A549 (cell line): ENCODE measurements around the gene NDNF. TPM values are rescaled to one million over a fixed set of nuclear protein-coding genes. Genes with fewer than 3 reads are reported as not detected.
A peak's percentile ranks its signal among the peaks of the same experiment; 100 is the strongest.

ENCODE experiments used
- ATAC-seq, 2 experiments: fragments of 200-7000 bp in 1 of 2; fragments of >200 bp in 1 of 2; cut with Nextera tagmentation in 1 of 2; cut with Tn5 transposase in 1 of 2; 3 replicates each; pipeline versions ENCODE4 v1.8.0 to v1.9.1; 2018 to 2020; ENCODE audit warnings: mild to moderate bottlenecking in 1 of 2, moderate library complexity in 1 of 2
- CTCF ChIA-PET: fragments of 300-600 bp; sonication (Branson Sonifier 250); formaldehyde crosslinking; extraction: SDS; loops from one replicate; lab custom pipeline; 2021; ENCODE audit warnings: antibody characterized with exemption, inconsistent platforms; lab: Yijun Ruan, JAX
- POLR2A ChIA-PET: fragments of 350-600 bp; formaldehyde crosslinking; extraction: SDS; loops from one replicate; lab custom pipeline; 2021; ENCODE audit warnings: antibody characterized with exemption, inconsistent platforms; lab: Yijun Ruan, JAX
- DNase-seq, 2 experiments: peaks; one replicate each; pipeline versions ENCODE4 v3.0.0 to v3.0.0-alpha.2; 2011 to 2016; ENCODE audit warnings: low read depth in 1 of 2, low spot score in 1 of 2
- FAIRE-seq: peaks from 2 replicates; lab custom pipeline; 2011; peaks lifted over from hg19 to GRCh38; lab: Jason Lieb, UNC
- H3K27ac ChIP-seq, 2 experiments: fragments of >200 bp; sonication (Bioruptor Twin); formaldehyde crosslinking; 3 replicates each; pipeline ENCODE4 v1.5.1; 2016 to 2017
- H3K4me1 ChIP-seq: fragments of >200 bp; sonication (Bioruptor Twin); formaldehyde crosslinking; 3 replicates; pipeline ENCODE4 v1.6.1; 2016
- H3K4me2 ChIP-seq: fragments of >200 bp; sonication (Bioruptor Twin); formaldehyde crosslinking; 3 replicates; pipeline ENCODE4 v1.6.1; 2016
- H3K4me3 ChIP-seq: fragments of >200 bp; sonication (Bioruptor Twin); formaldehyde crosslinking; 3 replicates; pipeline ENCODE4 v1.5.1; 2016
- H3K9me3 ChIP-seq: fragments of >200 bp; sonication (Bioruptor Twin); formaldehyde crosslinking; 3 replicates; pipeline ENCODE4 v1.6.1; 2016
- CBX8 ChIP-seq: fragments of 200-600 bp; sonication (generic); IDR thresholded peaks from 2 replicates; pipeline ENCODE4 v1.6.1; 2016
- CHD4 ChIP-seq: fragments of 200-600 bp; sonication (generic); IDR thresholded peaks from 2 replicates; pipeline ENCODE4 v1.6.1; 2016; ENCODE audit warnings: antibody characterized with exemption, mild to moderate bottlenecking, borderline replicate concordance
- EHF ChIP-seq: fragments of 250-450 bp; sonication (Bioruptor Pico); IDR thresholded peaks from 2 replicates; pipeline ENCODE4 v1.5.0; 2020; ENCODE audit warnings: mild to moderate bottlenecking
- EHMT2 ChIP-seq: fragments of 200-600 bp; sonication (generic); IDR thresholded peaks from 2 replicates; pipeline ENCODE4 v1.6.1; 2016; ENCODE audit warnings: antibody characterized with exemption, low read depth, mild to moderate bottlenecking, moderate library complexity
- GATA3 ChIP-seq: IDR thresholded peaks from 2 replicates; pipeline ENCODE4 v1.6.1; 2012; ENCODE audit warnings: borderline replicate concordance
- HDAC2 ChIP-seq: fragments of 200-600 bp; sonication (generic); IDR thresholded peaks from 2 replicates; pipeline ENCODE4 v1.6.1; 2016
- HEYL ChIP-seq: fragments of 250-450 bp; sonication (Bioruptor Pico); IDR thresholded peaks from 2 replicates; pipeline ENCODE4 v1.8.0; 2021; ENCODE audit warnings: mild to moderate bottlenecking, moderate library complexity
- HOXA7 ChIP-seq: fragments of 250-450 bp; sonication (Bioruptor Pico); IDR thresholded peaks from 2 replicates; pipeline ENCODE4 v1.5.0; 2020; ENCODE audit warnings: mild to moderate bottlenecking, moderate library complexity
- HOXB5 ChIP-seq: fragments of 250-450 bp; sonication (Bioruptor Pico); IDR thresholded peaks from 2 replicates; pipeline ENCODE4 v1.5.0; 2020; ENCODE audit warnings: mild to moderate bottlenecking, moderate library complexity
- KDM1A ChIP-seq: fragments of 200-600 bp; sonication (generic); IDR thresholded peaks from 2 replicates; pipeline ENCODE4 v1.6.1; 2016; ENCODE audit warnings: low read depth, mild to moderate bottlenecking
- MAFK ChIP-seq: fragments of 450-650 bp; IDR thresholded peaks from 2 replicates; pipeline ENCODE4 v1.6.1; 2014; ENCODE audit not compliant: partially characterized antibody
- PHF8 ChIP-seq: fragments of 200-600 bp; sonication (generic); IDR thresholded peaks from 2 replicates; pipeline ENCODE4 v1.6.1; 2016; ENCODE audit warnings: low read depth, mild to moderate bottlenecking, antibody characterized with exemption, moderate library complexity, borderline replicate concordance
- POLR2A ChIP-seq: IDR thresholded peaks from 2 replicates; pipeline ENCODE4 v1.6.1; 2012; ENCODE audit warnings: mild to moderate bottlenecking, low read length
- RCOR1 ChIP-seq: fragments of 150-350 bp; IDR thresholded peaks from 2 replicates; pipeline ENCODE4 v1.6.1; 2014; ENCODE audit warnings: antibody characterized with exemption, low read length, low read depth
- RFX5 ChIP-seq: fragments of 450-650 bp; IDR thresholded peaks from 2 replicates; pipeline ENCODE4 v1.7.1; 2014; ENCODE audit warnings: antibody characterized with exemption, mild to moderate bottlenecking, moderate library complexity
- RNF2 ChIP-seq: fragments of 200-600 bp; sonication (generic); IDR thresholded peaks from 2 replicates; pipeline ENCODE4 v1.6.1; 2016; ENCODE audit warnings: low read depth, mild to moderate bottlenecking, antibody characterized with exemption, moderate library complexity, borderline replicate concordance
- SREBF2 ChIP-seq: fragments of 450-650 bp; IDR thresholded peaks from 2 replicates; pipeline ENCODE4 v1.6.1; 2014; ENCODE audit warnings: mild to moderate bottlenecking, moderate library complexity
- TP53 ChIP-seq: fragments of 250-450 bp; sonication (Bioruptor Pico); IDR thresholded peaks from 2 replicates; pipeline ENCODE4 v1.5.0; 2021; ENCODE audit warnings: mild to moderate bottlenecking, moderate library complexity
- ZFP36 ChIP-seq: fragments of 450-650 bp; IDR thresholded peaks from 2 replicates; pipeline ENCODE4 v1.6.1; 2014; ENCODE audit warnings: borderline replicate concordance; ENCODE audit not compliant: partially characterized antibody
- ZSCAN20 ChIP-seq: fragments of 250-450 bp; sonication (Bioruptor Pico); IDR thresholded peaks from 2 replicates; pipeline ENCODE4 v1.8.0; 2022; ENCODE audit warnings: mild to moderate bottlenecking, moderate library complexity
- WGBS: methylation state at CpG from one replicate; pipeline ENCODE4 v1.1.6; 2017; ENCODE audit errors: missing lambda C conversion rate; 5-methylcytosine and 5-hydroxymethylcytosine counted together
- polyA minus RNA-seq: library from RNA; depleted of rRNA, polyadenylated mRNA; stranded (reverse); fragments of >200 nt; gene quantifications from 2 replicates; pipeline ENCODE4 v1.2.3, GENCODE V29; 2011; rRNA and poly(A)+ RNA removed
- polyA plus RNA-seq, 4 experiments: library from polyadenylated mRNA; depleted of rRNA in 3 of 4; stranded (reverse); fragments of >200 nt; fragmentation: RNase III in 1 of 4; extraction: RNeasy Plus Mini Kit Qiagen cat#74134 plus additional on column Dnase treatment in 1 of 4; gene quantifications; 2 replicates in 3 of 4; 3 replicates in 1 of 4; pipeline ENCODE4 v1.2.3, GENCODE V29; 2011 to 2017
- TF ChIP-seq, protein P1 (sequence below): IDR thresholded peaks from 2 replicates; pipeline ENCODE4 v1.6.1; 2012; ENCODE audit warnings: low read depth, borderline replicate concordance
- TF ChIP-seq, protein P2 (sequence below): IDR thresholded peaks from 2 replicates; pipeline ENCODE4 v1.6.1; 2012
- TF ChIP-seq, protein P3 (sequence below): fragments of >200 bp; sonication (Bioruptor Twin); formaldehyde crosslinking; IDR thresholded peaks from 3 replicates; pipeline ENCODE4 v1.6.1; 2016
- TF ChIP-seq, protein P4 (sequence below): fragments of >200 bp; sonication (Bioruptor Twin); formaldehyde crosslinking; IDR thresholded peaks from 3 replicates; pipeline ENCODE4 v1.5.1; 2016
- TF ChIP-seq, protein P5 (sequence below): IDR thresholded peaks from 2 replicates; pipeline ENCODE4 v1.6.1; 2012
- TF ChIP-seq, protein P6 (sequence below): fragments of 250-450 bp; sonication (Bioruptor Pico); IDR thresholded peaks from 2 replicates; pipeline ENCODE4 v1.5.0; 2020; ENCODE audit warnings: low read depth, mild to moderate bottlenecking, moderate library complexity

Gene NDNF, protein sequence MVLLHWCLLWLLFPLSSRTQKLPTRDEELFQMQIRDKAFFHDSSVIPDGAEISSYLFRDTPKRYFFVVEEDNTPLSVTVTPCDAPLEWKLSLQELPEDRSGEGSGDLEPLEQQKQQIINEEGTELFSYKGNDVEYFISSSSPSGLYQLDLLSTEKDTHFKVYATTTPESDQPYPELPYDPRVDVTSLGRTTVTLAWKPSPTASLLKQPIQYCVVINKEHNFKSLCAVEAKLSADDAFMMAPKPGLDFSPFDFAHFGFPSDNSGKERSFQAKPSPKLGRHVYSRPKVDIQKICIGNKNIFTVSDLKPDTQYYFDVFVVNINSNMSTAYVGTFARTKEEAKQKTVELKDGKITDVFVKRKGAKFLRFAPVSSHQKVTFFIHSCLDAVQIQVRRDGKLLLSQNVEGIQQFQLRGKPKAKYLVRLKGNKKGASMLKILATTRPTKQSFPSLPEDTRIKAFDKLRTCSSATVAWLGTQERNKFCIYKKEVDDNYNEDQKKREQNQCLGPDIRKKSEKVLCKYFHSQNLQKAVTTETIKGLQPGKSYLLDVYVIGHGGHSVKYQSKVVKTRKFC
- polyA plus RNA-seq (2011; rRNA removed), result not detected in 2 replicates
- polyA plus RNA-seq (2012; cell fraction: cytosol; rRNA removed), result not detected in 2 replicates
- polyA plus RNA-seq (2012; cell fraction: nucleus; rRNA removed), result not detected in 2 replicates
- polyA plus RNA-seq (2017; fragmentation: RNase III; extraction: RNeasy Plus Mini Kit Qiagen cat#74134 plus additional on column Dnase treatment), result not detected in 3 replicates
- not detected in 2 replicates for polyA minus RNA-seq

DNA sequence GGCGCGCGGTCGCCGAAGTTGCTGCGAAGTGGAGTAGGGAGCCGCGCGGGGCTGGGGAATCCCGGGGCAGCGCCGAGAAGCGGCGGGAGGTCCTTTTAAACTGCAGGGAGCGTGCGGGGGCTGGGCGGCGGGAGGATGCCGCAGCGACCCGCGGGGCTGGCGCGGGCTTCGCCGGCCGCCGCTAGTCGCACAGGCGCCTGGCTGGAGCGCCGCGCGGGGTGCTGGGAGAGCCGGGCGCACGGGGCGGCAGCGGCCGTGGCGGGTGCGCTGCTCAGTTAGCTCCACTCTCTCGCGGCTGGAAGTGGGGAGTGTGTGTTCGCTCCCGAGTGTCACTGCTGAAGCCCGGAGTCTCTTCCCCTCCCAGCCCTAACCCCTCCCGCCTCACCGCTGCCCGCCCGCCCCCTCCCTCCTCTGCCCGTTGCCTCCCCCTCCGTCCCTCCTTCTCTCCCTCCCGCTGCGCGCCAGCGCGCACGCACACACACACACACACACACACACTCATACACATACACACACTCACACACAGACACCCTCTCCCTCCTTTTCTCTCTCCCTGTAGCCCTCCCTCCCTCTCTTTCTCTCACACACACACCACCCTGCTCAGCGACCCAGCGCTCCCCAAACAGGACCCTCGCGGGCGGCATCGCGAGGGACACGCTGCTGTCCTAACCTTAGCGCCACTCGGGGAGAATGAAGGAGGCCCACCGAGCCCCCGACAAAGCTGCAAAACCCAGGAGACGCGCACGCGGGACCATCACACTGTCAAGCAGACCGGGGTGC lies at the start of gene NDNF:
TSS of gene NDNF (minus strand) at position 312 of the 780 bp plus-strand sequence. CDS start 26,698 bp downstream, outside the sequence.
- CTCF ChIA-PET, result interaction anchor here (0.6 kb wide), 1 partner anchor 359 kb away, joined by 3 read pairs; no protein-coding TSS in a partner anchor
- 10% methylated on average over 16 of the region's 76 CpGs for WGBS
- no peak for FAIRE-seq
- ATAC-seq, result peak; percentile 68 to 81
- H3K27ac ChIP-seq, result peak within 1 kb of the TSS in 1 of 2 experiments; percentile 32; a peak in 1 of 6 replicates
- peaks cover 10% of the 10 kb centered on the region for H3K4me1 ChIP-seq
- H3K4me3 ChIP-seq, result peak within 1 kb of the TSS; percentile 51
- POLR2A ChIA-PET, result no interaction called here
- TF ChIP-seq EHF (CRISPR knock-in tag), result no peak
- TF ChIP-seq, protein P1, sequence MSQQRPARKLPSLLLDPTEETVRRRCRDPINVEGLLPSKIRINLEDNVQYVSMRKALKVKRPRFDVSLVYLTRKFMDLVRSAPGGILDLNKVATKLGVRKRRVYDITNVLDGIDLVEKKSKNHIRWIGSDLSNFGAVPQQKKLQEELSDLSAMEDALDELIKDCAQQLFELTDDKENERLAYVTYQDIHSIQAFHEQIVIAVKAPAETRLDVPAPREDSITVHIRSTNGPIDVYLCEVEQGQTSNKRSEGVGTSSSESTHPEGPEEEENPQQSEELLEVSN, result 0 out of 2 replicates have a peak, but pooled peaks have one; percentile 17
- DNase-seq, result no peak
- H3K9me3 ChIP-seq, result no peaks in the 10 kb centered on the region
- H3K4me2 ChIP-seq, result peak within 1 kb of the TSS; percentile 98

DNA sequence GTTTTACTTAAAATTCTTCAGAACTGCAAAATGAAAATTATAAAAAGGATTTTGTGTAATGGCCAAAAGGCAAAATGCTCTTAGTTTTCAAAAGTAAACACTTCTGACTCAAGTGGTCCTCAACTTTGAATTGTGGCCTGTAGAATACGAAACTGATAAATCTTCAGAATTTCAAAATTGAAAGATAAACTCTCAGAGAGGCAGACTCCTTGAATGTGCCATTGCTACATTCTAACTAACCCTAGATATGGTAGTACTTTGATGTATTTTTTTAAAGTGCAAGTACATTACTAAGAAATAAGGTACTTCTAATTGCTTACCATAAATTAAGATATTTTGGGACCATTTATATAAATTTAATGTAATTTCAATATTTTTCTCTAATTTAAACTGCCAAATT lies 47.4 kb upstream of the NDNF start:
- POLR2A ChIA-PET, result no interaction called here
- no peak overlapping the region for H3K4me3 ChIP-seq
- H3K4me2 ChIP-seq, result no peak overlapping the region
- no peaks in the 10 kb centered on the region for H3K4me1 ChIP-seq
- no peak for ATAC-seq
- no peak for DNase-seq
- H3K27ac ChIP-seq, result no peak overlapping the region
- TF ChIP-seq SREBF2 (no peak), HOXB5 (CRISPR knock-in tag) (no peak), RFX5 (no peak), HOXA7 (no peak), TP53 (CRISPR knock-in tag) (no peak), ZSCAN20 (CRISPR knock-in tag) (no peak)
- CTCF ChIA-PET, result interaction anchor here (0.8 kb wide), 1 partner anchor 17 kb away, joined by 3 read pairs; no protein-coding TSS in a partner anchor
- H3K9me3 ChIP-seq, result no peaks in the 10 kb centered on the region
- FAIRE-seq, result no peak
- WGBS, result 31% methylated on average over 1 of the region's 1 CpG

DNA sequence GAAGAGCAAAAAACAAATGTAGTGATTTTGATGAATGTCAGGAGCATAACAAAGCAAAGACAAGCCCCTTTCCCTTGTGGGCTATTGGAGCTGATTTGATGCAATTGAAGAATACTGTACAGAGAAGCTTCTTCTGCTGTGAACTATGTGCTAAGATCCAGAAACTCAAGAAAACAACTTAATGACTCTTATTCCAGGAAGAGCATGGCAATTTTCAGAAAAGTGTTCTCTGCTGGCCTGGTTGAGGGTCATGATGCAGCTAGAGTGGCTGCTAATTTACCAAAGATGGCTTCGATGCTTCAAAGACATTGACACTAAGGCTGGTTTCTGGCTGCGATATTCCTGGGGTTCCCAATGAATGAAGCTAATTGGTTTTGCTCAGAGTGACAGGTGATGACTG lies 46.0 kb upstream of the NDNF start:
- TF ChIP-seq RFX5 (no peak), PHF8 (no peak), POLR2A (no peak), HEYL (CRISPR knock-in tag) (no peak), ZFP36 (no peak), RCOR1 (no peak), EHMT2 (no peak), KDM1A (no peak), CHD4 (no peak), RNF2 (no peak), MAFK (no peak), HDAC2 (no peak), GATA3 (no peak), CBX8 (no peak)
- TF ChIP-seq, protein P2, sequence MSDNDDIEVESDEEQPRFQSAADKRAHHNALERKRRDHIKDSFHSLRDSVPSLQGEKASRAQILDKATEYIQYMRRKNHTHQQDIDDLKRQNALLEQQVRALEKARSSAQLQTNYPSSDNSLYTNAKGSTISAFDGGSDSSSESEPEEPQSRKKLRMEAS, result no peak
- TF ChIP-seq, protein P3, sequence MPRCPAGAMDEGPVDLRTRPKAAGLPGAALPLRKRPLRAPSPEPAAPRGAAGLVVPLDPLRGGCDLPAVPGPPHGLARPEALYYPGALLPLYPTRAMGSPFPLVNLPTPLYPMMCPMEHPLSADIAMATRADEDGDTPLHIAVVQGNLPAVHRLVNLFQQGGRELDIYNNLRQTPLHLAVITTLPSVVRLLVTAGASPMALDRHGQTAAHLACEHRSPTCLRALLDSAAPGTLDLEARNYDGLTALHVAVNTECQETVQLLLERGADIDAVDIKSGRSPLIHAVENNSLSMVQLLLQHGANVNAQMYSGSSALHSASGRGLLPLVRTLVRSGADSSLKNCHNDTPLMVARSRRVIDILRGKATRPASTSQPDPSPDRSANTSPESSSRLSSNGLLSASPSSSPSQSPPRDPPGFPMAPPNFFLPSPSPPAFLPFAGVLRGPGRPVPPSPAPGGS, result no peak
- TF ChIP-seq, protein P4, sequence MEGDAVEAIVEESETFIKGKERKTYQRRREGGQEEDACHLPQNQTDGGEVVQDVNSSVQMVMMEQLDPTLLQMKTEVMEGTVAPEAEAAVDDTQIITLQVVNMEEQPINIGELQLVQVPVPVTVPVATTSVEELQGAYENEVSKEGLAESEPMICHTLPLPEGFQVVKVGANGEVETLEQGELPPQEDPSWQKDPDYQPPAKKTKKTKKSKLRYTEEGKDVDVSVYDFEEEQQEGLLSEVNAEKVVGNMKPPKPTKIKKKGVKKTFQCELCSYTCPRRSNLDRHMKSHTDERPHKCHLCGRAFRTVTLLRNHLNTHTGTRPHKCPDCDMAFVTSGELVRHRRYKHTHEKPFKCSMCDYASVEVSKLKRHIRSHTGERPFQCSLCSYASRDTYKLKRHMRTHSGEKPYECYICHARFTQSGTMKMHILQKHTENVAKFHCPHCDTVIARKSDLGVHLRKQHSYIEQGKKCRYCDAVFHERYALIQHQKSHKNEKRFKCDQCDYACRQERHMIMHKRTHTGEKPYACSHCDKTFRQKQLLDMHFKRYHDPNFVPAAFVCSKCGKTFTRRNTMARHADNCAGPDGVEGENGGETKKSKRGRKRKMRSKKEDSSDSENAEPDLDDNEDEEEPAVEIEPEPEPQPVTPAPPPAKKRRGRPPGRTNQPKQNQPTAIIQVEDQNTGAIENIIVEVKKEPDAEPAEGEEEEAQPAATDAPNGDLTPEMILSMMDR, result no peak
- TF ChIP-seq, protein P5, sequence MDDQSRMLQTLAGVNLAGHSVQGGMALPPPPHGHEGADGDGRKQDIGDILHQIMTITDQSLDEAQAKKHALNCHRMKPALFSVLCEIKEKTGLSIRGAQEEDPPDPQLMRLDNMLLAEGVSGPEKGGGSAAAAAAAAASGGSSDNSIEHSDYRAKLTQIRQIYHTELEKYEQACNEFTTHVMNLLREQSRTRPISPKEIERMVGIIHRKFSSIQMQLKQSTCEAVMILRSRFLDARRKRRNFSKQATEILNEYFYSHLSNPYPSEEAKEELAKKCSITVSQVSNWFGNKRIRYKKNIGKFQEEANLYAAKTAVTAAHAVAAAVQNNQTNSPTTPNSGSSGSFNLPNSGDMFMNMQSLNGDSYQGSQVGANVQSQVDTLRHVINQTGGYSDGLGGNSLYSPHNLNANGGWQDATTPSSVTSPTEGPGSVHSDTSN, result no peak
- TF ChIP-seq, protein P6, sequence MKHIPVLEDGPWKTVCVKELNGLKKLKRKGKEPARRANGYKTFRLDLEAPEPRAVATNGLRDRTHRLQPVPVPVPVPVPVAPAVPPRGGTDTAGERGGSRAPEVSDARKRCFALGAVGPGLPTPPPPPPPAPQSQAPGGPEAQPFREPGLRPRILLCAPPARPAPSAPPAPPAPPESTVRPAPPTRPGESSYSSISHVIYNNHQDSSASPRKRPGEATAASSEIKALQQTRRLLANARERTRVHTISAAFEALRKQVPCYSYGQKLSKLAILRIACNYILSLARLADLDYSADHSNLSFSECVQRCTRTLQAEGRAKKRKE (CRISPR knock-in tag), result no peak
- H3K4me3 ChIP-seq, result no peak overlapping the region
- no peaks in the 10 kb centered on the region for H3K9me3 ChIP-seq
- FAIRE-seq, result no peak
- no peaks in the 10 kb centered on the region for H3K4me1 ChIP-seq
- CTCF ChIA-PET, result no interaction called here
- DNase-seq, result no peak
- POLR2A ChIA-PET, result no interaction called here
- WGBS, result 27% methylated on average over 2 of the region's 2 CpGs
- ATAC-seq, result no peak
- no peak overlapping the region for H3K27ac ChIP-seq
- H3K4me2 ChIP-seq, result no peak overlapping the region
